ENCODE data around the gene TRMT11. TPM values are rescaled to one million over a fixed set of nuclear protein-coding genes. Genes with fewer than 3 reads are reported as not detected.
"Not testable (repeated sequence)": the region's sequence is repeated elsewhere in the genome, so short reads cannot be mapped to it uniquely, and the experiment has no call there.

TRMT11 gene
- total RNA-seq, 1 donor from 2014 or later = 105 TPM

- no peak overlapping the region for H3K4me3 Mint-ChIP-seq
- no peak for DNase-seq (ENCODE audit: low spot score)
- peaks cover 32% of the 10 kb centered on the region for H3K36me3 Mint-ChIP-seq
- H3K4me1 ChIP-seq = no peaks in the 10 kb centered on the region
- no peaks in the 10 kb centered on the region for H3F3A ChIP-seq (ENCODE audit: low read depth)
- no peak overlapping the region for H3K9ac ChIP-seq
- H3K27me3 Mint-ChIP-seq (ENCODE audit: insufficient read depth, low read depth) = peaks cover 3% of the 10 kb centered on the region
- no peaks in the 10 kb centered on the region for H3K79me2 ChIP-seq (ENCODE audit: low read depth)
- no peak overlapping the region for H3K27ac Mint-ChIP-seq
- H3K27me3 ChIP-seq = no peaks in the 10 kb centered on the region
- peaks cover 3% of the 10 kb centered on the region for H3K9me3 Mint-ChIP-seq
- no peak overlapping the region for H3K4me2 ChIP-seq
- no peaks in the 10 kb centered on the region for H4K20me1 ChIP-seq (ENCODE audit: low read depth)
- H2AFZ ChIP-seq (replicated peaks) = no peak overlapping the region
- H3K9me3 ChIP-seq (ENCODE audit: low read depth) = no peaks in the 10 kb centered on the region
- no peaks in the 10 kb centered on the region for H3K36me3 ChIP-seq
- H3K4me3 ChIP-seq = no peak overlapping the region
- no peak for TF ChIP-seq CTCF (IDR thresholded peaks at IDR 0.05)
- no peak for TF ChIP-seq EZH2 (IDR thresholded peaks at IDR 0.05)
- no peak for TF ChIP-seq EZH2phosphoT487 (IDR thresholded peaks at IDR 0.05)
- H3K27ac ChIP-seq = no peak overlapping the region
- H3K4me1 Mint-ChIP-seq = peaks cover 4% of the 10 kb centered on the region
Measured at GRCh38 chr6:126056355-126057004, 70.1 kb downstream of the TRMT11 start.

GRCh38 chr6:126058085-126058484 lies 71.7 kb downstream of the TRMT11 start:
- H2AFZ ChIP-seq (replicated peaks); H3K27me3 Mint-ChIP-seq (ENCODE audit: insufficient read depth, low read depth); H3K27ac Mint-ChIP-seq; DNase-seq (ENCODE audit: low spot score); H3K9me3 ChIP-seq (ENCODE audit: low read depth); H3K9me3 Mint-ChIP-seq; H3K4me1 Mint-ChIP-seq; H3K36me3 ChIP-seq; H4K20me1 ChIP-seq (ENCODE audit: low read depth); H3K4me2 ChIP-seq; H3K4me3 Mint-ChIP-seq; H3K27ac ChIP-seq; H3F3A ChIP-seq (ENCODE audit: low read depth); H3K4me3 ChIP-seq; H3K27me3 ChIP-seq; H3K79me2 ChIP-seq (ENCODE audit: low read depth); H3K9ac ChIP-seq; H3K4me1 ChIP-seq: not testable (repeated sequence)
- peaks cover 25% of the 10 kb centered on the region for H3K36me3 Mint-ChIP-seq

- H3K27me3 ChIP-seq = no peaks in the 10 kb centered on the region
- no peaks in the 10 kb centered on the region for H3K4me1 ChIP-seq
- H3K9me3 ChIP-seq (ENCODE audit: low read depth) = no peaks in the 10 kb centered on the region
- no peak overlapping the region for H3K27ac Mint-ChIP-seq
- no peaks in the 10 kb centered on the region for H3K36me3 ChIP-seq
- H3K4me3 Mint-ChIP-seq = no peak overlapping the region
- peaks cover 3% of the 10 kb centered on the region for H3K9me3 Mint-ChIP-seq
- TF ChIP-seq CTCF (IDR thresholded peaks at IDR 0.05) = no peak
- no peak for TF ChIP-seq EZH2 (IDR thresholded peaks at IDR 0.05)
- TF ChIP-seq EZH2phosphoT487 (IDR thresholded peaks at IDR 0.05) = no peak
- peaks cover 14% of the 10 kb centered on the region for H3K4me1 Mint-ChIP-seq
- H3K4me3 ChIP-seq = no peak overlapping the region
- no peaks in the 10 kb centered on the region for H3K79me2 ChIP-seq (ENCODE audit: low read depth)
- H3F3A ChIP-seq (ENCODE audit: low read depth) = no peaks in the 10 kb centered on the region
- no peak for DNase-seq (ENCODE audit: low spot score)
- H2AFZ ChIP-seq (replicated peaks) = no peak overlapping the region
- peaks cover 6% of the 10 kb centered on the region for H3K27me3 Mint-ChIP-seq (ENCODE audit: insufficient read depth, low read depth)
- H3K9ac ChIP-seq = no peak overlapping the region
- no peak overlapping the region for H3K27ac ChIP-seq
- H4K20me1 ChIP-seq (ENCODE audit: low read depth) = no peaks in the 10 kb centered on the region
- no peak overlapping the region for H3K4me2 ChIP-seq
- H3K36me3 Mint-ChIP-seq = peaks cover 16% of the 10 kb centered on the region
Measured at GRCh38 chr6:126060400-126060799, 74.1 kb downstream of the TRMT11 start.

- peaks cover 9% of the 10 kb centered on the region for H3K4me1 Mint-ChIP-seq
- no peak overlapping the region for H3K4me2 ChIP-seq
- H4K20me1 ChIP-seq (ENCODE audit: low read depth) = no peaks in the 10 kb centered on the region
- peak overlapping the region; percentile 0 for H3K27ac Mint-ChIP-seq
- no peaks in the 10 kb centered on the region for H3K9me3 ChIP-seq (ENCODE audit: low read depth)
- H3K36me3 ChIP-seq = no peaks in the 10 kb centered on the region
- H3F3A ChIP-seq (ENCODE audit: low read depth) = no peaks in the 10 kb centered on the region
- no peak overlapping the region for H3K27ac ChIP-seq
- no peak overlapping the region for H3K9ac ChIP-seq
- no peaks in the 10 kb centered on the region for H3K79me2 ChIP-seq (ENCODE audit: low read depth)
- no peak for TF ChIP-seq EZH2phosphoT487 (IDR thresholded peaks at IDR 0.05)
- TF ChIP-seq CTCF (IDR thresholded peaks at IDR 0.05) = no peak
- no peak for TF ChIP-seq EZH2 (IDR thresholded peaks at IDR 0.05)
- peaks cover 13% of the 10 kb centered on the region for H3K36me3 Mint-ChIP-seq
- no peak overlapping the region for H3K4me3 ChIP-seq
- H3K27me3 Mint-ChIP-seq (ENCODE audit: insufficient read depth, low read depth) = peaks cover 6% of the 10 kb centered on the region
- H3K9me3 Mint-ChIP-seq = no peaks in the 10 kb centered on the region
- no peak for DNase-seq (ENCODE audit: low spot score)
- H2AFZ ChIP-seq (replicated peaks) = no peak overlapping the region
- no peaks in the 10 kb centered on the region for H3K27me3 ChIP-seq
- H3K4me1 ChIP-seq = no peaks in the 10 kb centered on the region
- no peak overlapping the region for H3K4me3 Mint-ChIP-seq
Measured at GRCh38 chr6:126063512-126064146, 77.3 kb downstream of the TRMT11 start.
